Urinary bladder (tissue), 4 donors: Measurements from ENCODE around the gene OR7D2. TPM values are rescaled to one million over a fixed set of nuclear protein-coding genes. Genes with fewer than 3 reads are reported as not detected.

ENCODE experiments used
- DNase-seq: peaks from one replicate; pipeline ENCODE4 v3.0.0-alpha.2; 2015; ENCODE audit errors: extremely low spot score
- H3K27ac ChIP-seq: one replicate; pipeline ENCODE4 v1.5.1; 2013; ENCODE audit warnings: low read depth, mild to moderate bottlenecking, moderate library complexity
- H3K36me3 ChIP-seq: one replicate; pipeline ENCODE4 v1.6.1; 2013; ENCODE audit warnings: mild to moderate bottlenecking, moderate library complexity; ENCODE audit not compliant: insufficient read depth
- H3K4me1 ChIP-seq: one replicate; pipeline ENCODE4 v1.6.1; 2013; ENCODE audit warnings: mild to moderate bottlenecking, moderate library complexity; ENCODE audit not compliant: insufficient read depth
- H3K4me3 ChIP-seq: one replicate; pipeline ENCODE4 v1.5.1; 2013; ENCODE audit warnings: low read depth, low read length
- WGBS: extraction: QIAGEN DNeasy Blood & Tissue Kit; methylation state at CpG from one replicate; pipeline ENCODE4 v1.1.7; 2013; 5-methylcytosine and 5-hydroxymethylcytosine counted together
- polyA plus RNA-seq: library from polyadenylated mRNA; stranded (reverse); fragments of 200-250 nt; gene quantifications from one replicate; pipeline ENCODE4 v1.2.3, GENCODE V29; 2013
- total RNA-seq: library from RNA; depleted of rRNA; stranded (reverse); fragments of >200 nt; gene quantifications from one replicate; pipeline ENCODE4 v1.2.3, GENCODE V29; 2014
- donor health status: healthy with polysubstance abuse.
- donor health status: healthy.

Gene OR7D2
- total RNA-seq (not detected), polyA plus RNA-seq (0.03 TPM)

DNA sequence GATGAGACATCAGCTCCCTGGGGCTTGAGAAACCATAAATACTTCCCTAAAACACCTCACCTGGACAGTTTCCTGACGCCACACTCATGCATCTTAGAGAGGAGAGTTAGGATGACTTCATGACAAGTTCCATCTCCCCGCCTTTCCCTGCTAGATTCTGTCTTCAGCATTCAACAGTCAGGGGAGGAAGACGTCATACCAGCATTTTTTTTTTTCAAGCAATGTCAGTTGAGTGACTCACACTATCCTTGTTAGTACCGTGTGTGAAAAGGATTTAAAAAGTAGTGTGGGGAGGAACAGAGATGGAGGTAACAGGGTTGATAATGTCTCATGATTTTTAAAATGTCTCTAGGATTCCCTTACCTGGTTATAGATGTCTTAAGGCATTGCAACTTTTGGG is at the start of gene OR7D2:
TSS of gene OR7D2 (plus strand) at position 79 of the 400 bp plus-strand sequence. CDS start 6,803 bp downstream, outside the sequence.
- Histone ChIP-seq H3K36me3 (no peaks in the 10 kb centered on the region), H3K4me1 (no peaks in the 10 kb centered on the region), H3K27ac (no peak within 1 kb of the TSS), H3K4me3 (no peak within 1 kb of the TSS)
- DNase-seq, result no peak
- WGBS, result 59% methylated on average over 4 of the region's 4 CpGs

DNA sequence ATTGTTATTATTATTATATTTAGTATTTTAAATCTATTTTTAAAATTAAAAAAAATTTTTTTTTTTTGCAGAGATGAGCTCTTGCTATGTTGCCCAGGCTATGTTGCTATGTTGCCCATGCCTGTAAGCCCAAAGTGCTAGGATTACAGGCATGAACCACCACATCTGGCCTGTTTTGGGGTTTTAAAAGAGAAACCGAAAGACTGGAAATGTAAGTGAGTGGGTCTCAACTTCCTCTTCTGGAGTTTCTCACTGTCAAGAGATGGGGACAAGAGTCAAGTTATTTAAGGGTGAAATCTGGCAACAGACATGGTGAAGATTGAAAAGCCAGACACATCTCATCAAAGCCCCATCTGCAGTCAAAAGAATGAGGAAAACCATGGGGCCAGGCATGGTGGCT is 47.8 kb upstream of the OR7D2 start:
- no peaks in the 10 kb centered on the region for H3K4me1 ChIP-seq

DNA sequence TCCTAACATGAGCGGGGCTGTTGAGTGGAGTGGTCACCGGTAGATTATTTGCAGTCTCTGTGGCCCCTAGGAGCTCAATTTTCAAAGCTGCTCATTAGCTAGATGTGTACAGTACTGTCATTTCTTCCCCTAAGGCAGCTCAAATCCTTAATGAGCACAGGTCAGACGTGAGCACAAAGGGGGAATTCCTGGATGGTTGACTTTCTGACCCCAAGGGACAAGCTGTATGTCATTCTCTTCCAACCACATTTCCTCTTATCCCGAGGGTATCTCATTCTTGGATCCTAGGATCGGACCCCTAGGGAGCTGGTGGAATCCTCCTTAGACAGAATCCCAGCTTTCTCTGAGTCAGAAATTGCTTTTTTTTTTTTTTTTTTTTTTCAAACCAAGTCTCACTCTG is 46.4 kb upstream of the OR7D2 start:
- DNase-seq, result no peak
- H3K27ac ChIP-seq, result no peak overlapping the region
- no peaks in the 10 kb centered on the region for H3K36me3 ChIP-seq
- no peak overlapping the region for H3K4me3 ChIP-seq
- WGBS, result 63% methylated on average over 5 of the region's 5 CpGs
- no peaks in the 10 kb centered on the region for H3K4me1 ChIP-seq

More for the DNA sequence above, 47.8 kb upstream of the OR7D2 start:
- H3K36me3 ChIP-seq, result no peaks in the 10 kb centered on the region
- 45% methylated on average over 1 of the region's 1 CpG for WGBS
- H3K27ac ChIP-seq, result no peak overlapping the region
- no peak for DNase-seq
- no peak overlapping the region for H3K4me3 ChIP-seq

DNA sequence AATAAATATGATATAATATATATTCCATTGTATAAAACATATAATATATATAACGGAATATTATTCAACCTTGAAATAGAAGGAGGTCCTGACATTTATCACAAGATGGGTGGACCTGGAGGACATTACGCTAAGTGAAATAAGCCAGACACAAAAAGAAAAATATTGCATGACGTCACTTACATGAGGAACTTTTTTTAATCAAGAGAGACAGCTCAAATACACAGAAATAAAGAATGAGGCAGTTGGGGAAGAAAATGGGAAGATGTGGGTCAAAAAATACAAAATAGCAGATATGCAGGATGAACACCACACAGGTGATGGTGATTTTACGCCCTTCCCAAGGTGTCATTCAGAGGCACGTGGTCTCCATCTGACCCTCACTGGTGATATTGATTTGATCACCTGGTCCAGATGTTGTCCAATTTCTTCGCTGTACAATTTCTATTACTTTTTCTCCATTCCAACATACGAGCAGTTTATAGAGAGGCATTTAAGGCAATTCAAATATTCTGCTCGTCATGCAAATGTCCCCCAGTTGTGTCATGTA is 39.1 kb upstream of the OR7D2 start:
- Histone ChIP-seq H3K27ac (peak overlapping the region; percentile 43), H3K4me1 (no peaks in the 10 kb centered on the region), H3K36me3 (no peaks in the 10 kb centered on the region), H3K4me3 (peak overlapping the region; percentile 70)
- 30% methylated on average over 8 of the region's 8 CpGs for WGBS
- DNase-seq, result no peak

DNA sequence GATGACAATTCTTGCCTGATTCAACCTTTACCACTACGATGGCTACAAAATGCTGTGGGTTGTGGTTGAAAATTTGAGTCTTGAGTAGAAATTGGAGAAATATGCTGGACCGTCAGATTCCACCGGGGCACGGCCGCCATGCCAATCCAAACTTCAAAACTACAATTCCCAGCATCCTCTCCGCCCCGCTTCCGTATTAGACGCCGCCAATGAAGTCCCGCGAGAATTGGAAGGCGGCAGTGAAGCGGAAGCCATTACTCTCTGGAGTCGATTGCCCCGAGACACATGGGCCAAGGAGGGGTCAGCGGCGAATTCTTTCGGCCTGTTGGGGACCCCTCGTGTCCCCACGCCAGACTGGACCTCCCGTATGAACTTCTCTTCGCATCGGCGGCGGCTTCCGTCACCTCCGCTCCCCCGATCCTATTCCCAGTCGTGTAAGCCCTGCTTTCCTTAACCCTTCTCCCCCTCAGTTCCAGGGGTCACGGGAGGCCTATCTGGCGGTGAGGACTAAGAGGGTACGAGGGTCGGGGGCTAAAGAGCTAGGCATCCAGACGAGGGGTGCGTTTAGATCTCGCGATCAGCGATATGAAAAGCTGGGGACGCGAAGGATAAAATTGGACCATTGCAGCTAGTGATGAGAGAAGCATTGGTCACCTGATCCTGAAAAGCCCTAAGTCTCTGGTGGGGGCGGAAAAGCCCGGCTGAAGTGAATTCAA is 38.5 kb upstream of the OR7D2 start, which contains the start of gene ZNF317:
TSS of gene ZNF317 (plus strand) at position 239 of the 716 bp plus-strand sequence. CDS start 15,620 bp downstream, outside the sequence.
- under 1% methylated on average over 43 of the region's 43 CpGs for WGBS

DNA sequence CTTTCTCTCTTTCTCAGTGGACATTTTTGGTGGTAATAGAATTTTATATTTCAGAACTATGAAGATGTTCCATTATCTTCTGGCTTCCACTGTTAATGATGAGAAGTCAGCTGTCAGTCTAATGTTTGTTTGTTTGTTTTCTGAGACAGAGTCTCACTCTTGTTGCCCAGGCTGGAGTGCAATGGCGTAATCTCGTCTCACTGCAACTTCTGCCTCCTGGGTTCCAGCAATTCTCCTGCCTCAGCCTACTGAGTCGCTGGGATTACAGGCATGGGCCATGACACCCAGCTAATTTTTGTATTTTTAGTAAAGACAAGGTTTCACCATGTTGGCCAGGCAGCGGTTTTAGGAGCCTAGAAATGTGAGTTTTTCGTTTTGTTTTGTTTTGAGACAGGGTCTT is 33.9 kb upstream of the OR7D2 start:
- H3K4me3 ChIP-seq, result no peak overlapping the region
- no peaks in the 10 kb centered on the region for H3K36me3 ChIP-seq
- H3K27ac ChIP-seq, result no peak overlapping the region
- H3K4me1 ChIP-seq, result no peaks in the 10 kb centered on the region
- WGBS, result 97% methylated on average over 5 of the region's 5 CpGs
- DNase-seq, result no peak

More for the DNA sequence above, 38.5 kb upstream of the OR7D2 start, which contains the start of gene ZNF317:
- H3K4me3 ChIP-seq, result peak within 1 kb of the TSS; percentile 70
- peak within 1 kb of the TSS; percentile 44 for H3K27ac ChIP-seq
- DNase-seq, result peak; percentile 92
- no peaks in the 10 kb centered on the region for H3K4me1 ChIP-seq
- H3K36me3 ChIP-seq, result no peaks in the 10 kb centered on the region

DNA sequence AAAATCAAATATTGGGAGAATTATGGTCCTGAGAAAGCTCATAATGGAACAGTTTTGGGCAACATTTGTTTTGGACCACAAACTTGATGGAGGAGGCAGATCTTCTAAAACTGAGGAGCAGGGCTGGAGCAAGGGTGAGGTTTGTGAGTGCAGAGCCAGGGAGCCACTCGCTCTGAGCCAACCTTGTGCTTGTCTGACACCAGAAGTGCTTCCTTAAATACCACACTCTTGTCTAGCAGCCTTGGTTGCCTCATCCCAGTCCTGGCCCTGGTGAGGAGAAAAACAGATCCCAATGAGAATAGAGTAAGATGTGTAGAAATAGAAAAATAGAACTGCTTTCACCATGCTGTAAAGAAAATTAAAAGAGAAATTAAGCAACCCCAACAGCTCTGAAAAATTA is 31.9 kb upstream of the OR7D2 start:
- WGBS, result 98% methylated on average over 1 of the region's 1 CpG
- no peaks in the 10 kb centered on the region for H3K36me3 ChIP-seq
- no peak overlapping the region for H3K4me3 ChIP-seq
- no peak overlapping the region for H3K27ac ChIP-seq
- H3K4me1 ChIP-seq, result no peaks in the 10 kb centered on the region
- no peak for DNase-seq

DNA sequence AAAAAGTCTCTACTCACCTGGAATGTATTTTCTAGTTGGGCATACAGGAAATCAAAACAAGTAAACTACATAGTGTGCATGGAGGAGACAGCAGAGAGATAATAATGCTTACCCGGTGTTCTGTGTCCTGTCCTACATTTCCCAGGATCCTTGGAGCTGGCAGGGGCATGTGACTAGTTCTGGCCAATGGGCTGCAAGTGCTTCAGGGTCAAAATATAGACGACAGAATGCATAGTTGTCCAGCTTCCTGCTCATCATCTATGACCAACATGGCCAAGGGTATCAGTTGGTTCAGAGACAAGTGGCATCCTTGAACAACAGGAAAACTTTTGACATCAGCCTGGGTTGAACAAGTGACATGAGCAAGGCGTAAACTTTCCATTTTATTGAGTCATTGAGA is 30.1 kb upstream of the OR7D2 start:
- Histone ChIP-seq H3K4me1 (no peaks in the 10 kb centered on the region), H3K4me3 (no peak overlapping the region), H3K36me3 (no peaks in the 10 kb centered on the region), H3K27ac (no peak overlapping the region)
- 99% methylated on average over 3 of the region's 3 CpGs for WGBS
- no peak for DNase-seq

DNA sequence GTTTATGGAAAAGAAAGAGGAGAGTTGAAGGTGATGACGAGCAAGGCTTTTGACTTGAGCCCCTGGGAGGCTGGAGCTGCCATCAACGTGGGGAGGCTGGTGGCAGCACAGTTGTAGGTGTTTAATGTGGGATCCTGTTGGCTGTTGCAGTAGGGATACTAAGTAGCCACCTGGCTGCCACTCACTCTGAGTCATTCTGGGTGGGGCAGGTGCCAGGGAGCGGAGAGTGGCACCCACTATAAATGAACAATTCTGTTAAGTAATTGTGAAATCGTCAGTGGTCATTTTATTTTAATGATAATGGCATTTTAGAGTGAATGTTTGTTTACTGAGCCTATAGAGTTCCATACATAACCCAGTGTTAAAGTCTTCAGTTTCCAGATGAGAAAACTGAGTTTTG is 28.8 kb upstream of the OR7D2 start:
- H3K4me3 ChIP-seq, result no peak overlapping the region
- no peaks in the 10 kb centered on the region for H3K36me3 ChIP-seq
- no peaks in the 10 kb centered on the region for H3K4me1 ChIP-seq
- H3K27ac ChIP-seq, result no peak overlapping the region
- 95% methylated on average over 4 of the region's 4 CpGs for WGBS
- no peak for DNase-seq

DNA sequence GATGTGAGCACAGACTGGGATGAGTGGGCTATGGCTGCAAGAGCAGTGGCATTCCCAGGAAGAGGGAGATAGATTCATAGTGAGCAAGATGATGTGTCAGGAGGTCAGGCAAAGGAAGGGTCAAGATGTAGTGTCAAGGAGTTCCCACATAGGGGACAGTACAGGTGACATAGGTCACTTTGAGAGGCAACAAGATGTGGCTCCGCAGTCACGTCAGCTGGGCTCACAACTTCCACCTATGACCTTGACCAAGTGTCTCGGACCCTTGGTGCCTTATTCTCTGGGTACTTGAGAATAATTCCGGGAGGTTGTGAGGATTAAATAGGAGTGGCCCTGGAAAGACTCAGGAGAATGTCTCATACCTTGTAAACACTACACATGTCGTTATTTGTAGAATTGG is 28.1 kb upstream of the OR7D2 start:
- H3K36me3 ChIP-seq, result no peaks in the 10 kb centered on the region
- 98% methylated on average over 5 of the region's 5 CpGs for WGBS

DNA sequence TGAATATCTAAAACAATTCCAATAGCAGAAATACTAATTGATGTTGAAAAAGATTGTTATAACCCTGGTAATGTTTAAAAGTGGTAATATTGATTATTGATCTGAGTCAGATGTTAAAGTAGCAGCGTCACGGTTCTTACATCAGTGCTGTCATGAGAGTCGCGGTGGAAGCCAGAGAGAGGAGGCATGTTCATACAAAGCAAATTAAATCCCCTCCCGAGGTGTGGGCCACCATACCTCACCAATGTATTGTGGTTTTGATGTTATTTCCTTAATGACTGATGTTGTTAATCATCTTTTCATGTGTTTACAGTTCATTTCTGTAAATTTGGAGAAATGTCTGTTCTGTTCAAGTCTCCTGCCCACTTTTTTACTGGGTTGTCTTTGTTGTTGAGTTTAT is 27.4 kb upstream of the OR7D2 start:
- no peak overlapping the region for H3K4me3 ChIP-seq
- H3K36me3 ChIP-seq, result no peaks in the 10 kb centered on the region
- H3K27ac ChIP-seq, result no peak overlapping the region
- H3K4me1 ChIP-seq, result no peaks in the 10 kb centered on the region
- DNase-seq, result no peak
- 98% methylated on average over 5 of the region's 5 CpGs for WGBS

More for the DNA sequence above, 28.1 kb upstream of the OR7D2 start:
- Histone ChIP-seq H3K4me1 (no peaks in the 10 kb centered on the region), H3K27ac (no peak overlapping the region), H3K4me3 (no peak overlapping the region)
- DNase-seq, result no peak

DNA sequence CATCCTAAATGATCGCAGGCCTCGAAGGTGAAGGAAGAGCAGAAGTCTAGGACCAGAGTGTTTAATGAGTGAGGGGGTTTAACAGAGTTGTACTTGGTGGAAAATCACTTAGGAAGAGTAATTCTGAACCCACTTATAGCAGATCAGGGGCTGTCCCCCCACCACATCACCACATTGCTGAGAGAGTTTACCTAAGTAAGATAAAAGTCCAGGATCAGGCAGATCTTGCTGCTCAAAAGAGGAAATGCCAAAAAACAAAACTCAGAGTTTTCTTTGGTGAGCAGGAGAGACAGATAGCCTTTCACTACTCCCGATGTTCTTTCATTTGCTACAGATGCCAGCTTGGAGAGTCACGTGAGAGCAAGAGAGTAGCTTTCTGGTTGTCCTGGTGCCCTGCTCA is 23.2 kb upstream of the OR7D2 start:
- Histone ChIP-seq H3K4me3 (no peak overlapping the region), H3K27ac (no peak overlapping the region), H3K4me1 (no peaks in the 10 kb centered on the region), H3K36me3 (peaks cover 12% of the 10 kb centered on the region)
- over 99% methylated on average over 4 of the region's 4 CpGs for WGBS
- DNase-seq, result no peak

DNA sequence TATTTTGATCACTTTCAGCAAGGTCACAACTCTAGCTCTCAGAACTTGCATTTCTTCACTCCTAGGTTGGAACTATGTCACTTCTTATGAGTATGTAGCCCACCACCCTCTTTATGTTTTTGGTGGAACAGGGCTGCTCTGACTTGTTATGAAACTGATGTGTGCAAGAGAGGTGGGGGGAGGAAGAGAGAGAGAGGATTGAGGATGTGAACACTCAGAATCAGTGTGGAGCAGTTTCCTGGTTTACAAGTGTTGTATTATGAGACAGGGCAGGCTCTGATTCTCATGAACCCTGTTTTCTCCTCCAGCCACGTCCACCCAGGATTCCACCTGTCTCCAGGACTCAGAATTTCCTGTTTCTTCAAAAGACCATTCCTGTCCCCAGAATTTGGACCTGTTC is 22.5 kb upstream of the OR7D2 start:
- Histone ChIP-seq H3K36me3 (peaks cover 17% of the 10 kb centered on the region), H3K4me1 (no peaks in the 10 kb centered on the region), H3K4me3 (no peak overlapping the region), H3K27ac (no peak overlapping the region)
- 94% methylated on average over 1 of the region's 1 CpG for WGBS
- DNase-seq, result no peak

DNA sequence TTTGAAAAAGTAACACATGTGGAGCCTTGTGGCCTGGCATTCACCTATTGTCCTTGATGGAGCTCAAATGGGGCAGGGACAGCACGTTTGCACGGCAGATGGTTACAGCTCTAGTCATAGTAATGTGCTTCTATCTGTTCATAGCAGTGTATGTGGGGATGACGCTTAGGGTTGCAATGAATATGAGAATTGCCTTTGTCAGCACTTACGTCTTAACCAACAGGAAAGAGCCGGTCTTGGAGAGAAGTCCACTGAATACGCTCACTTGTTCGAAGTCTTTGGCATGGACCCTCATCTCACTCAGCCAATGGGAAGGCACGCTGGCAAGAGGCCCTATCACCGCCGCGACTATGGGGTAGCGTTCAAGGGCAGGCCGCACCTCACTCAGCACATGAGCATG is 18.9 kb upstream of the OR7D2 start:
- H3K36me3 ChIP-seq, result peaks cover 17% of the 10 kb centered on the region
- H3K4me1 ChIP-seq, result no peaks in the 10 kb centered on the region
- WGBS, result 98% methylated on average over 13 of the region's 13 CpGs
- no peak overlapping the region for H3K27ac ChIP-seq
- H3K4me3 ChIP-seq, result no peak overlapping the region
- DNase-seq, result no peak
